ENCODE results near the gene MIER1. TPM values are rescaled to one million over a fixed set of nuclear protein-coding genes. Genes with fewer than 3 reads are reported as not detected.

Gene MIER1
- total RNA-seq, 1 donor from 2014 or later = 53.0 TPM

DNA sequence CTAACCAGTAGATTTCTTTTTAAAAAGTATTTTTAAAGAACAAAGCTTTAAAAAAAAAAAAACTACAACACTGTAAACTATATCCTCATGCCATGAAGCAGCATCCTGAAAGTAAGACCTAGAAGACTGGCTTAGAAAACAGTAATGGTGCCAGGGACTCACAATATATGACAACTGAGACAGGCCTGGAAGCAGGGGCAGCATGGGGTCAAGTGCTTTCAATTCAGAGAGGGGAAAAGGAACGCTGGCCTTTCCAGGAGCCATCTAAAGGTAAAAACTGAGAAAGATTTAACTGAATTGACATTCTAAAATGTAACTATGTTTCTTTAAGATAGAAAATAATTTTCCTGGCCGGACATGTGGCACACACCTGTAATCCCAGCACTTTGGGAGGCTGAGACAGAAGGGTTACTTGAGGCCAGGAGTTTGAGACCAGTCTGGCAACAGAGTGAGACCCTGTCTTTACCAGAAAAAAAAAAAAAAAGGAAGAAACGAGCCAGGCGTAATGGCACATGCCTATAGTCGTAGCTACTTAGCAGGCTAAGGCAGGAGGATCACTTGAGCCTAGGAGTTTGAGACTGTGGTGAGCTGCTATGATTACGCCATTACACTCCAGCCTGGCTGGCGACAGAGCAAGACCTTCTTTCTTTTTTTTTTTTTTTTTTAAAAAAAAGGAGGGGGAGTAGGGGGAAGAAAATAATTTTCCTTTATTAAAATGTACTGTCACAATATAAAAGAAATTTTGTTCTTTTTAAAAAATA lies 75.0 kb downstream of the MIER1 start:
- DNase-seq = no peak

DNA sequence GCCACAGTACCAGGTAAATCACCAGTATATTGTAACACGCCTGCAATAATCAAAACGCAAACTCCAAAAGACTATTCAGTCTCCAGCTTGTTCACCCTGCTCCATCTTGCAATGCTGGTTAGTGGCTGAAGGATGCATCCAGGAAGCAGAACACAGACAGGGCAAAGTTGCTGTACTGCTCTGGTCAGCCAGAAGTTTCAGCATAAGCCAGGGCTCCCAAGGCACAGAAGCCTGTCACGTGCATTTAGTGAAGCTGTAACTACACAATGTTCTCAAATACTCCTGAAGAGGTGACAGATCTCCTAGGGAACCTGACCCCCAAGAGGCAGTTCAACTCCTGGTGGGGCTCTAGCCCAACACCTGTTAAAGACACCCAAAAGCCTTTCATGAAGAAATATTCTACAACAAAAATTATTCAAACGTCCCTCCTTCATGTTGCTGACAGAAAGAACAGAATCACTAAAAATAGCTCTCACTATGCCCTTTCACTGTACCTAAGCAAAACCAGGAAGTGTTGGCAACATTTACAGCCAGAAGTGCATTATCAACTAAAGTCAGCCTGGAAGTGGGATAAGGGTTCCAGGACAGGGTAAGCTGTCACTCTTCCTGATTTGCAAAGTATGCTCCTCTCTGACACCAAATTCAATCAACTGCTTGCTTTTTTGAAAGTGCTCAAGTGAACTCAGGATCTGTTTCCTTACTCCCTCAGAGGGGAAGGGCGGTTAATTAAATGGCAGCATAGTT lies 77.1 kb downstream of the MIER1 start:
- no peak for DNase-seq

DNA sequence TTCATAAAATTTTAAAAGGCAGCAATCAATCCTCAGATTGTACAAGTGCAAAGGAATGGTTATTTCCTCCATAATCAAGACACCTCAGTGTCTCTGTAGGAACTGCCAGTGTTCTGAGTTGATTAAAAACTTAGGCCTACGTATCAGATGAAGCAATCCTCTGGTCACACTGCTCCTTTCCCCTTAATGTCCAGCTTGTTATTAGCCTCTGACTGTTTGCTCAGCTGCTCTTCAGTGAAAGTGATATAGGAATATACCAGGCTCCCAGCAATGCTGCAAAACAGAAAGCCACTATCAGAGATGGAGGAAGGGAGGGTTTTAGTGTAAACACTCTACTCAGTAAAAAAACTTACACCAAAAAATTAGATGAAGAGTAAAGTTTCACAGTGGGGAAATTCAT lies 79.4 kb downstream of the MIER1 start:
- DNase-seq = no peak

DNA sequence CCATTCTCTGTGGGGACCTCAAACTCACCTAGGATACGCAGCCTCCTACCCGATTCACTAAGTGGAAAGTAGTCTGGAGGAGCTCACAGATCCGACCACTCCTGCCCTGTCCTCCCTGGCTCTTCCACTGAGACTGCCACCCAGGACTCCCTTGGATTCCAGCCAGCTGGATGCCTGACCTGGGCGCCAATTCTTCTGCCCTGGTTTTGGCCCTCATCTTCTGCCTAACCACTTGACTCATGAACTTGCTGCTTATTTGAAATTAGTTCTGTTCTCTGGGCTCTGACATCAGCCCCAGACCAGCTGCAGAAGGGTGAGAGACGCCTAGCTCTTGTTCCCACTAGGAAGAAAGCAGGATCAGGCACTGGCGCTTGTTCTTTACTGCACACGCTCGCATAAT lies 80.3 kb downstream of the MIER1 start:
- DNase-seq = no peak

DNA sequence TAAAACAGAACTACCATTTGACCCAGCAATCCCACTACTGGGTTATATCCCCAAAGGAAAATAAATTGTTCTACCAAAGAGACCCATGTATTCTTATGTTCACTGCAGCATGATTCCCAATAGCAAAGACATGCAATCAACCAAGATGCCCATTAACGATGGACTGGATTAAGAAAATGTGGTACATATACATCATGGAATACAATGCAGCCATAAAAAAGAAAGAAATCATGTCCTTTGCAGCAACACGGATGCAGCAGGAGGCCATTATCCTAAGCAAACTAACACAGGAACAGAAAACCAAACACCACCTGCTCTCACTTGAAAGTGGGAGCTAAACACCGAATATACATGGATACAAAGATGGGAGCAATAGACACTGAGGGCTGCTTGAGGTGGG lies 85.0 kb downstream of the MIER1 start:
- DNase-seq = no peak

DNA sequence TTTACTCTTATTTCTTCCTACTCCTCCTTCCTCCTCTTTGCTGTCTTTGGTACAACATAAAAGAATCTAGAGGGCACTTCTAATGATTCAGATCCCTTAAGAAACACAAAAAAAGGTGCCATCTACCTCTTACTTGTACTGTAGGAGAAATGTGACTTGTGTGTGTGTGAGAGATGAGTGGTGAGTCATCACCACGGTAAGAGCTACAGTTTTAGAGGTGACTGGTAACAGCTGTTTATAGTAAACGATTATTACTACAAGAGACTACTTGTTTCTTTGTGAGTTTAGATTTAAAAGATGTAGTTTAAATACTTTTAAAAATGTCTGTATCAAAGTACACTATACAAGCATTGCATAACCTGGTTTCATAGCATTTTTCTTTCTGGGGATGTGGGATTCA lies 88.8 kb downstream of the MIER1 start:
- DNase-seq = no peak

DNA sequence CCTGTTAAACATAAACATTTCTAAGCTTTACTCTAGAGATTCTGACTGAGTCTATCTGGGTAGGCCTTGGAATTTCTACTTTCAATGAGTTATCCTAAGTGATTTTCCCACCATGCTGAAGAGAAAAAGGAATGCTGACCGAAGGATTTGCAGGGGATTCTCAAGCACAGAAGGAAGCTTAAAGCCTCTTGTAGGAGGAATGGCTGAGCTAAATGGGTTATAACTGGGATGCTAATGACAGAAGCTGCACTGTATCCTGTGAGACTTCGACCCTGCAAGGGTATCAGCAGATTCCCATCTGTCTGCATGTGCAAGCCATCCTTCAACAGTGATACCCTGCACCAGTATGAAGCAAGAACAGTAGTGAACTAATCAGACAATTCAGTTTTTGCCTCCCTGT lies 93.8 kb downstream of the MIER1 start:
- no peak for DNase-seq

DNA sequence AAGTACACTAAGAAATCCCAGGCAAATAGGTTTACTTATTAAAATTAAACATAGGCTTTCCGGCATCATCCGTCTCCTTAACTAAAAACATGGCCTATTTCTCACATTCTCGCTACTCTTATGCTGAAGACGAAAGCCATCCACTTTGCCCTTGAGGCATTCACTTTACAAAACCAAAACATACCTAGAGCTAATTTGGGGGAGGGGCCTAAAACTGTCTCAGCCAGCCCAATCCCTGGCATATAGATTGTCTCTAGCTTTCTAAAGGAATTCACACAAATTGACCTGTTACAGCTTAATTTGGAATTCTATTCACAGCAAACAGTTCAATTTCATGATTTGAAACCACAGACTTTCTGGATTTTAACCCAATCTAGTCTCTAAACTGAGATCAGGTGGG lies 94.3 kb downstream of the MIER1 start:
- DNase-seq = no peak

DNA sequence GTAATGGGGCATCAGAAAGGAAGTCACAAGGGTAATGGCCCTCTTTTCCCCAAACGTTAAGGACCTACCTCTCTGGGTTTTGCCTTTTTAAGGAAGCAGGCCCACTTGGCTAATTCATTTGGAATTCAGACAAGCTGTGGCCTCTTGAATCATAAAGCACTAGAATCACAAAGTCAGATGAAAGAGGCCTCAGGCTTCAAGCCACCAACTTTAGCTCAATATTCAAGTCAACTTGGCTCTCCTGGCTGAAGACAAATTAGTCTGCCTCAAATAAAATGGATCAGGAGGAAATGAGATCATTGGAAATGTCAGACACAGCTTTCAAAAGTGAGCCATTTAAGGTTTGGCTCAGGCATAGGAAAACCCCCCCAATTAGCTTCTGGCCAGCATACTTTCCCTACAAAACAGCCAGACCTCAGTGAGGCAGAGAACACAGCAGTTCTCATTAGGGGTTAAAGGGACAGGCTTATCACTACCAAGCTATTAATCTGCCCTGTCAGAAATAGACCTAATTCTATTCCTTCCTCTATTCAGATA lies 94.9 kb downstream of the MIER1 start:
- DNase-seq = no peak

DNA sequence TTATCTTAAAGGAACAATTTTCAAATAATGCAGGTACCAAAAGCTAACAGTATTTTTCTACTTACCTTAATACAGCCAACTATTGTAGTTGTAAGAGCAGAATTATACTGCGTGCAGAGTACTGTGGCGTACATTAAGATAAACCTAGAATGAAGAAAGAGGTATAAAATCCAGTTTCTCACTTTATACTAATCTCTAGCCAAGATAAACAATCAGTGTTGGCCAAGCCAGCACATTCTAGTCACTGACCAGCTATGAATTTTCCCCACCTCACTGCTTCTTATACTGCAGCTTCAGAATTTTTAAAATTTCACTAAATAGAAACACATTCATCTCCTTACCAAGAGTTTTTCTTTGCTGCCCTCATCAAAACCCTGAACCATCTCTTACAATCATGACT lies 95.5 kb downstream of the MIER1 start:
- no peak for DNase-seq

DNA sequence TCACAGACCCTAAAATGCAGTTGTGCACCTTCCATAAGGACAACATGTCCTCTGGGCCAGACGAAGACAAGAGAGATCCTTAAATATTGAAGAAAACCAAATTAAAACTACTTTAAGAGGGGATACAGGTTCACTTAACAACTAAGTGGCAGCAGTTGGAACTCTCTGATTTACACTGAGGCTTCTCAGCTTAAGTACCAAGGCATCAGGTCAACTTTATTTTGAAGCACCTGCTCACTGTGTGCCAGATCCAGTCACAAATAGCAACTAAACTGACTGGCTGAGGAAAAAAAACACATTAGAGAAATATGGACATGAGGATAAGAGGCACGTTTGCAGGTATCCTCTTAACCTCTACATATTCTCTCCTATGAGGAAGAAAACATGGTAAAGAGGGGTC lies 96.0 kb downstream of the MIER1 start:
- DNase-seq = no peak

DNA sequence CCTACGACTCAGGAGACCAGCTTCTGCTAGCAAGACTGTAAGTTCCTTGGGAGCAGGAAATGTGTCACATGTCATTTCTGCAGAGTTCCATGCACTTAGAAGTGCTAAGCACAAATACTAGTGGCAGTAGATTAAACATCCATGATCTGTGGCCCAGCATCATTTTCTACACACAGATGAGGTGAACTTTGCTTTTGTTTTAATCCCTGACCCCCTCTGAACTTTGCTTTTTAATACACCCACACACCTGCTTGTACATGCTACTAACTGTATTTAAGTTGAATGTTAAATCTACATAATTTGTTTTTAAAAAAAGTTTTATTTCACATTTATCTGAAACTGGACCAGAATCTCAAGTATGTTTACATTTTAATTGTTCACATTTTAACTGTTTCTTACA lies 104.7 kb downstream of the MIER1 start:
- no peak for DNase-seq

DNA sequence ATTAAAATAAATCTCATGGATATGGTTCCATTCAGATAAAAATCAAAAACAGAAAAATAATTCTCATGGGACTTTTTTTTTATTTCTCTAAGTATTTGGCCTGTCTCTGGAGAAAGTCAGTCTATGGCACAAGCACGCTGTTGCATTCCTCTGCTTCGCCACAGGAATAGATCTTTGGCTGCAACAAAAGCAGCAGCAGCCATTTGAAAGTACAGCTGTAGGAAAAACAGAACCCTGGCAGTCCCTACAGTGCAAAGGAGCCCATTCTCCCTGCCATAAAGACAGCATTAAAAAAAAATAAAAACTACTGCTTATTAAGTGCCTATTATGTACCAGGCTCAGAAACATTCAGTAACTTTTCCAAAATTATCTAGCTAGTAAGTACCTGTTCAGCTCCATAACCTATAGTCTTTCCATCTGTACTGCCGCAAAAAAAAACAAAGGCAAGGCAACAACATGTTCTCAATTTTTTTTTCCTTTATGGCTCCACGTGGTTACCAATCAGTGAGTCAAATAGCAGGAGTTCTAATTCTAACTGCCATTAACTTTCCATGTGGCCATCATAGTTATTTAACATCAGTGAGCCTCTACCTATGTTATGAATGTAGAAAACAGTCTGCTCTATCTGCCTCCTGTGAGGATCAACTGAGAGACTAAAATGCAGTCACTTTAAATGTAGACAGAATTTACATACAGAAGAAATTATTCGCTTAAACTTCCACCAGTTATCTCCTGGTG lies 106.5 kb downstream of the MIER1 start:
- DNase-seq = no peak

DNA sequence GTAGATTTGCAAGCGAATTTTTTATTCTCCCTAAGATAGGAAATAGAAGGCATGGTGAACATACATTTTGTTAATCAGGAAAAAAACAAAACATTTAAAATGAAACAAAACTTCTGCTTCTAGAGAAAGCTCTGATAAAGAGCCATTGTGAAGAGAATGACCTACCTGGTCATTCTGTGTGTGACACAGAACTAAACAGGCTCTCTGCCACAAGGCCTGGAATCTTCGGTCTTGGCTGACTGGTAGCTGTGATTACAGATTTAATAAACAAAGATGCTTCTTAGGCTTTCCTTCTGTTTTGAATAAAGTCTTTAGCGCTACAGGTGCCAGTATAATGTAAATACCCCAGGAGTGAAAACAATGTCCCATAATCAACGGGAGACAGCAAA lies 107.1 kb downstream of the MIER1 start:
- no peak for DNase-seq

Other genes starting within 250 kb of the MIER1 start
- 3.6 TPM for gene DYNLT5, start 172.5 kb upstream of the MIER1 start, total RNA-seq
- gene INSL5, start 123.7 kb upstream of the MIER1 start, total RNA-seq = not detected
- gene DNAI4, start 134 bp upstream of the MIER1 start, total RNA-seq = 34.9 TPM
- 13.6 TPM for gene SLC35D1, start 129.2 kb downstream of the MIER1 start, total RNA-seq
- not detected for gene C1orf141, start 210.0 kb downstream of the MIER1 start, total RNA-seq
- gene IL23R, start 241.5 kb downstream of the MIER1 start, total RNA-seq = not detected

All from occipital lobe (tissue), 2 donors.